GM18499 (cell line): ENCODE data around the gene CPNE2.

Experiments
- ATAC-seq: cut with Tn5 transposase; IDR thresholded peaks from one replicate; pipeline ENCODE4 v1.9.1; 2021; ENCODE audit warnings: moderate number of reproducible peaks; ENCODE audit not compliant: insufficient read depth, unreplicated experiment

CPNE2 gene

GRCh38 chr16:57140931-57141668 is 48.7 kb downstream of the CPNE2 start:
- no peak for ATAC-seq

GRCh38 chr16:57141822-57142631 is 49.6 kb downstream of the CPNE2 start:
- no peak for ATAC-seq

GRCh38 chr16:57143149-57143921 is 51.0 kb downstream of the CPNE2 start:
- ATAC-seq: no peak

GRCh38 chr16:57144027-57144426 is 51.6 kb downstream of the CPNE2 start:
- ATAC-seq: no peak

GRCh38 chr16:57145046-57146021 is 53.0 kb downstream of the CPNE2 start:
- no peak for ATAC-seq

GRCh38 chr16:57146040-57146647 is 53.8 kb downstream of the CPNE2 start:
- ATAC-seq: no peak

GRCh38 chr16:57146735-57147134 is 54.4 kb downstream of the CPNE2 start:
- no peak for ATAC-seq

GRCh38 chr16:57147381-57148221 is 55.2 kb downstream of the CPNE2 start:
- no peak for ATAC-seq

GRCh38 chr16:57148481-57148880 is 56.1 kb downstream of the CPNE2 start:
- ATAC-seq: no peak

- ATAC-seq: no peak
These were observed 57.0 kb downstream of the CPNE2 start for GRCh38 chr16:57149391-57149790.

GRCh38 chr16:57150682-57151330 is 58.4 kb downstream of the CPNE2 start:
- ATAC-seq: no peak

GRCh38 chr16:57151369-57151768 is 59.0 kb downstream of the CPNE2 start:
- ATAC-seq: no peak

GRCh38 chr16:57152096-57153093 is 60.0 kb downstream of the CPNE2 start:
- ATAC-seq: no peak

- ATAC-seq: no peak
These were observed 61.5 kb downstream of the CPNE2 start for GRCh38 chr16:57153841-57154240.

GRCh38 chr16:57155702-57156350 is 63.4 kb downstream of the CPNE2 start:
- no peak for ATAC-seq

GRCh38 chr16:57156351-57156703 is 63.9 kb downstream of the CPNE2 start:
- ATAC-seq: no peak
